ENCODE measurements around the gene CCDC174. TPM values are rescaled to one million over a fixed set of nuclear protein-coding genes. Genes with fewer than 3 reads are reported as not detected.

The CCDC174 gene
- total RNA-seq, 1 donor from 2014 or later, result 22.9 TPM

DNA sequence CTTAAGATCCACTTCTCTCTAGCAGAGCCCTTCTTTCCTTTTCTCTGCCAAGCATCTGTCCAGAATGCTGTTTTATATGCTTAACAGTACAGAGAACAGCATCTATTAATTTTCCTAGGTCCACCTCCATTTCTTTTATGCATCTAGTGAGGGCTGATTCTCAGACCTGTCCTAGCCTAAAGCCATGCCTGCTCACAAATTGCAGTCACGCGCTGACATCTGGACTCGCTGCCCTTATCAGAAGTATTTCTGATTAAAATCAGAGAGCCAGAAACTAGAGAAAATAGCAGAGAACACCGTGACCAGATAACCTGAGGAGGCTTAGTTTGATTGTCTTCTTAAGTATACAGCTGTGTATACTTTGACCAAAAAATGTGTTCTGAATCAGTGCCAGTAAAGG is 25.3 kb downstream of the CCDC174 start:
- Mint-ChIP-seq H3K27ac (ENCODE audit: unreplicated experiment) (no peak overlapping the region), H3K4me3 (ENCODE audit: unreplicated experiment) (no peak overlapping the region), H3K27me3 (ENCODE audit: unreplicated experiment) (peaks cover 6% of the 10 kb centered on the region), H3K4me1 (ENCODE audit: unreplicated experiment) (peaks cover 30% of the 10 kb centered on the region), H3K9me3 (ENCODE audit: unreplicated experiment) (no peaks in the 10 kb centered on the region), H3K36me3 (ENCODE audit: low read depth, unreplicated experiment) (peaks cover 8% of the 10 kb centered on the region)
- no peak for DNase-seq (ENCODE audit: low spot score)
- TF ChIP-seq, protein P1, sequence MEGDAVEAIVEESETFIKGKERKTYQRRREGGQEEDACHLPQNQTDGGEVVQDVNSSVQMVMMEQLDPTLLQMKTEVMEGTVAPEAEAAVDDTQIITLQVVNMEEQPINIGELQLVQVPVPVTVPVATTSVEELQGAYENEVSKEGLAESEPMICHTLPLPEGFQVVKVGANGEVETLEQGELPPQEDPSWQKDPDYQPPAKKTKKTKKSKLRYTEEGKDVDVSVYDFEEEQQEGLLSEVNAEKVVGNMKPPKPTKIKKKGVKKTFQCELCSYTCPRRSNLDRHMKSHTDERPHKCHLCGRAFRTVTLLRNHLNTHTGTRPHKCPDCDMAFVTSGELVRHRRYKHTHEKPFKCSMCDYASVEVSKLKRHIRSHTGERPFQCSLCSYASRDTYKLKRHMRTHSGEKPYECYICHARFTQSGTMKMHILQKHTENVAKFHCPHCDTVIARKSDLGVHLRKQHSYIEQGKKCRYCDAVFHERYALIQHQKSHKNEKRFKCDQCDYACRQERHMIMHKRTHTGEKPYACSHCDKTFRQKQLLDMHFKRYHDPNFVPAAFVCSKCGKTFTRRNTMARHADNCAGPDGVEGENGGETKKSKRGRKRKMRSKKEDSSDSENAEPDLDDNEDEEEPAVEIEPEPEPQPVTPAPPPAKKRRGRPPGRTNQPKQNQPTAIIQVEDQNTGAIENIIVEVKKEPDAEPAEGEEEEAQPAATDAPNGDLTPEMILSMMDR (IDR thresholded peaks at IDR 0.05; ENCODE audit: unreplicated experiment), result no peak

DNA sequence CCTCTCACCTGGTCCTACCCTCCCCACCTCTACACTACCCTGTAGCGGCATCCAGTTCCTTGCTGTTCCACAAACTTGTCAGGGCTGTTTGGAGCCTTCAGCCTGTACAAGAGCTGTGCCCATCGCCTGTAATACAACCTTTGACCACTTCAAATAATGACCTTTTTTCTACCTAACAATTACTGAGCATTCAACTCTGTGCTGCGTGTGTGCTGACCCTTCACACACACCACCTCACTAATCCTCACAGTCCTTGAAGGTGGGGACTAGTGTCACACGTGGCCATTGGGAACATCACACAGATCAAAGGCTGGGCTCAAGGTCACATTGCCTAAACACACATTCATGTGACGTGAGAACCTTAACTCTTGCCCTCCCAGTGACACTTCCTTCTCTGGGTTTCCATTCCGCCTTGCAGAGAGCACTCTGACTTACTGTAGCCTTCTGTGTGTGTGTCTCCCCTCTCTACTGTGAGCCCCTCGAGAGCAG is 26.5 kb downstream of the CCDC174 start:
- H3K27ac Mint-ChIP-seq (ENCODE audit: unreplicated experiment), result no peak overlapping the region
- TF ChIP-seq, protein P1 (IDR thresholded peaks at IDR 0.05; ENCODE audit: unreplicated experiment), result no peak
- no peak for DNase-seq (ENCODE audit: low spot score)
- no peak overlapping the region for H3K4me3 Mint-ChIP-seq (ENCODE audit: unreplicated experiment)
- H3K36me3 Mint-ChIP-seq (ENCODE audit: low read depth, unreplicated experiment), result peaks cover 4% of the 10 kb centered on the region
- peaks cover 18% of the 10 kb centered on the region for H3K4me1 Mint-ChIP-seq (ENCODE audit: unreplicated experiment)
- no peaks in the 10 kb centered on the region for H3K9me3 Mint-ChIP-seq (ENCODE audit: unreplicated experiment)
- H3K27me3 Mint-ChIP-seq (ENCODE audit: unreplicated experiment), result peaks cover 6% of the 10 kb centered on the region

DNA sequence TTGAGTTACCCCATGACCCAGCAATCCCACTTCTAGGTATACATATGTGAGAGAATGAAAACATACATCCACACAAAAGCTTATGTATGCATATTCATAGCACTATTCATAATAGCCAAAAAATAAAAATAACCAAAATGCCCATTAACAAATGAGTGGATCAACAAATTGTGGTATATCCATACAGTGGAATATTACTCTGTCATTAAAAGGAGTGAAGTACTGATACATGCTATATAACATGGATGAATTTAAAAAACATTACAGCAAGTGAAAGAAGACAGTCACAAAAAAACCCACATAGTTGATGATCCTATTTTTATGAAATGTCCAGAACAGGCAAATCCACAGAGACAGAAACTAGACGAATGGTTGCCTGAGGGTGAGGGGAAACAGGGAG is 28.6 kb downstream of the CCDC174 start:
- H3K4me1 Mint-ChIP-seq (ENCODE audit: unreplicated experiment), result peaks cover 17% of the 10 kb centered on the region
- H3K4me3 Mint-ChIP-seq (ENCODE audit: unreplicated experiment), result no peak overlapping the region
- no peaks in the 10 kb centered on the region for H3K9me3 Mint-ChIP-seq (ENCODE audit: unreplicated experiment)
- DNase-seq (ENCODE audit: low spot score), result no peak
- H3K36me3 Mint-ChIP-seq (ENCODE audit: low read depth, unreplicated experiment), result peaks cover 4% of the 10 kb centered on the region
- TF ChIP-seq, protein P1 (IDR thresholded peaks at IDR 0.05; ENCODE audit: unreplicated experiment), result no peak
- H3K27me3 Mint-ChIP-seq (ENCODE audit: unreplicated experiment), result peaks cover 6% of the 10 kb centered on the region
- H3K27ac Mint-ChIP-seq (ENCODE audit: unreplicated experiment), result no peak overlapping the region

DNA sequence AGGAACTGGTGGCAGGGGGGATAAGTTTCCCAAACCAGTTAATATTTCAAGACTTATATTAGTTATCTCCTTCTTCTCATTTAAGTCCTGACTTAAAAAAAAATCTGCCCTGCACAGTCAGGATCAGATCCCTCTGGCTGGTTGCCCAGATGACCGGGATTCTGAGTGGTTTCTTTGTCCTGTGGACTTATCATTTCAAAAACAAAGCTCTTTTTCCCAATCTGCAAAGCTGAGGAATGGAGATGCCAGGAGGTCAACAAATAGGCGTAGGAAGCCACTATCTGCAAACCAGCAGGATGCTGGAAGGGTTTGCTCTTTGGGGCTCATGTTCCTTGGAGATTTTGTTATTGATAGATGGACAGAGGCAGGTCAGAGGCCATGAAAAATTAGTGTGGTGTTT is 29.2 kb downstream of the CCDC174 start:
- Mint-ChIP-seq H3K36me3 (ENCODE audit: low read depth, unreplicated experiment) (peaks cover 4% of the 10 kb centered on the region), H3K4me1 (ENCODE audit: unreplicated experiment) (peaks cover 21% of the 10 kb centered on the region), H3K9me3 (ENCODE audit: unreplicated experiment) (no peaks in the 10 kb centered on the region), H3K27ac (ENCODE audit: unreplicated experiment) (no peak overlapping the region), H3K27me3 (ENCODE audit: unreplicated experiment) (peaks cover 4% of the 10 kb centered on the region), H3K4me3 (ENCODE audit: unreplicated experiment) (no peak overlapping the region)
- no peak for DNase-seq (ENCODE audit: low spot score)
- TF ChIP-seq, protein P1 (IDR thresholded peaks at IDR 0.05; ENCODE audit: unreplicated experiment), result no peak

DNA sequence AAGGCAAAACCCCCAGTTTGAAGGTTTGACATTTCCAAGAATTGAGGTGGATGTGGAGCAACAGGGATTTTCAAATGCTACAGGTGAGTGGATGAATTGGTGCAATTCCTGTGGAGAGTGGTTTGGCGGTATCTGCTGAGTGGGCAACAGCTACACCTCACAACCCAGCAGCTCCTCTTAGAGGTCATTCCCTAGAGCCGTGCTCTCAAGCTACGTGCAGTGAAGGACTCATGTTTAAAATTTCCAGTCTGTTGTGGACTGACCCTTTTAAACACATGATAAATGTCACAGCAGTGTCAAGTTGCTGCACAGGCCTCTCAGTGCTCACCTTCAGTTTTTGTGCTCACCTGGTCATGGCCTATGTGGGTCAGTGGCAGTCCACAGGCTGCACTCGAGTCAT is 32.9 kb downstream of the CCDC174 start:
- TF ChIP-seq, protein P1 (IDR thresholded peaks at IDR 0.05; ENCODE audit: unreplicated experiment), result no peak
- H3K27me3 Mint-ChIP-seq (ENCODE audit: unreplicated experiment), result no peaks in the 10 kb centered on the region
- H3K27ac Mint-ChIP-seq (ENCODE audit: unreplicated experiment), result no peak overlapping the region
- DNase-seq (ENCODE audit: low spot score), result no peak
- no peak overlapping the region for H3K4me3 Mint-ChIP-seq (ENCODE audit: unreplicated experiment)
- no peaks in the 10 kb centered on the region for H3K36me3 Mint-ChIP-seq (ENCODE audit: low read depth, unreplicated experiment)
- no peaks in the 10 kb centered on the region for H3K9me3 Mint-ChIP-seq (ENCODE audit: unreplicated experiment)
- peaks cover 9% of the 10 kb centered on the region for H3K4me1 Mint-ChIP-seq (ENCODE audit: unreplicated experiment)
